ENCODE data around the gene TNNT3. TPM values are rescaled to one million over a fixed set of nuclear protein-coding genes. Genes with fewer than 3 reads are reported as not detected.

The TNNT3 gene
- total RNA-seq, 3 donors from 2014 or later: 0.72 to 2.7 TPM; not detected in 1

DNA sequence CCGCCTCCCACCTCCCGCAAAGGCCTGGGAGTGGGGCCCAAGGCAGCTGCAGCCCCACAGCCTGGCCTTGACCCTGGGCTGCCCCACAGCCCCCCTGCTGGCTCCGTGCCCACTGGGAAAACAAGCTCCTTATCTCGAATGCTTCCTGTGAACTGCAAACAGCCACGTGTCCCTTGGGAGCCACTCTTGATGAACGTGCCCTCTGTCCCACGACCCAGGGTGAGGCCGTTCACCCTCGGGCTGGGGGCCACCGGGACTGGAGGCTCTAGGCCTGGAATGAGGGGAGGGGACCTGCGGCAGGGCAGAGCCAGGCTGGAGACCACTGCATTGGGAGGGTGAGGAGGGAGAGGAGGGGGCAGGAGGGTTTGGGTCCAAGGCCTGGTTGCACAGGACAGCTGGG is 68.7 kb downstream of the TNNT3 start:
- H3K4me3 ChIP-seq: no peak overlapping the region
- intact Hi-C loops (cut with DNase I, micrococcal nuclease): no loop called here
- TF ChIP-seq, protein P1, sequence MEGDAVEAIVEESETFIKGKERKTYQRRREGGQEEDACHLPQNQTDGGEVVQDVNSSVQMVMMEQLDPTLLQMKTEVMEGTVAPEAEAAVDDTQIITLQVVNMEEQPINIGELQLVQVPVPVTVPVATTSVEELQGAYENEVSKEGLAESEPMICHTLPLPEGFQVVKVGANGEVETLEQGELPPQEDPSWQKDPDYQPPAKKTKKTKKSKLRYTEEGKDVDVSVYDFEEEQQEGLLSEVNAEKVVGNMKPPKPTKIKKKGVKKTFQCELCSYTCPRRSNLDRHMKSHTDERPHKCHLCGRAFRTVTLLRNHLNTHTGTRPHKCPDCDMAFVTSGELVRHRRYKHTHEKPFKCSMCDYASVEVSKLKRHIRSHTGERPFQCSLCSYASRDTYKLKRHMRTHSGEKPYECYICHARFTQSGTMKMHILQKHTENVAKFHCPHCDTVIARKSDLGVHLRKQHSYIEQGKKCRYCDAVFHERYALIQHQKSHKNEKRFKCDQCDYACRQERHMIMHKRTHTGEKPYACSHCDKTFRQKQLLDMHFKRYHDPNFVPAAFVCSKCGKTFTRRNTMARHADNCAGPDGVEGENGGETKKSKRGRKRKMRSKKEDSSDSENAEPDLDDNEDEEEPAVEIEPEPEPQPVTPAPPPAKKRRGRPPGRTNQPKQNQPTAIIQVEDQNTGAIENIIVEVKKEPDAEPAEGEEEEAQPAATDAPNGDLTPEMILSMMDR (IDR thresholded peaks at IDR 0.05): no peak
- H3K4me1 ChIP-seq (ENCODE audit: low read depth): no peaks in the 10 kb centered on the region
- no peaks in the 10 kb centered on the region for H3K9me3 ChIP-seq
- no peak for ATAC-seq
- no peaks in the 10 kb centered on the region for H3K36me3 ChIP-seq (ENCODE audit: low read depth)
- no peak for DNase-seq

Small RNA genes within 50 kb of the gene (microRNA-seq; reads per million reads assigned to microRNA genes)
- gene MIR7847: not detected

Other genes starting within 250 kb of the TNNT3 start
- not detected for gene KRTAP5-6, start 222.5 kb upstream of the TNNT3 start, total RNA-seq
- gene IFITM10, start 169.1 kb upstream of the TNNT3 start, total RNA-seq: 1 to 10 TPM in 2 of 3 donors, under 1 TPM in 1; 0.46 to 2.8 (median 1.9) TPM
- gene CTSD, start 155.8 kb upstream of the TNNT3 start, total RNA-seq: 1,000 to 10,000 TPM in 2 of 3 donors, 100 to 1,000 TPM in 1; 631 to 1,107 (median 1,007) TPM
- gene SYT8, start 84.7 kb upstream of the TNNT3 start, total RNA-seq: 1 to 10 TPM in 2 of 3 donors, under 1 TPM in 1; 0.98 to 2.4 (median 2.1) TPM
- under 1 TPM in 1 of 3 donors, not detected in 2; 0.46 TPM for gene TNNI2, start 80.7 kb upstream of the TNNT3 start, total RNA-seq
- 10 to 100 TPM; 18.5 to 32.2 (median 23.6) TPM for gene LSP1, start 66.6 kb upstream of the TNNT3 start, total RNA-seq
- not detected for gene PRR33, start 27.8 kb upstream of the TNNT3 start, total RNA-seq
- gene MRPL23, start 27.6 kb downstream of the TNNT3 start, total RNA-seq: 100 to 1,000 TPM in 1 of 3 donors, 10 to 100 TPM in 2; 42.5 to 105 (median 56.1) TPM
- gene H19, start 78.1 kb downstream of the TNNT3 start, total RNA-seq: 10 to 100 TPM in 2 of 3 donors, 1 to 10 TPM in 1; 5.8 to 59.3 (median 13.5) TPM
- gene IGF2, start 219.7 kb downstream of the TNNT3 start, total RNA-seq: 10 to 100 TPM in 2 of 3 donors, 1 to 10 TPM in 1; 7.6 to 27.6 (median 12.1) TPM
- not detected for gene INS, start 241.5 kb downstream of the TNNT3 start, total RNA-seq